Measurements from ENCODE around the gene SMYD3. TPM values are rescaled to one million over a fixed set of nuclear protein-coding genes. Genes with fewer than 3 reads are reported as not detected.

The SMYD3 gene
- total and polyA plus RNA-seq, 12 donors = 13.5 to 78.2 (median 26.8) TPM

GRCh38 chr1:245707941-245708340 lies 799.1 kb downstream of the SMYD3 start:
- Histone ChIP-seq H3K36me3 (replicated peaks in 1 of 2) (no peaks in the 10 kb centered on the region), H3K4me1 (replicated peaks in 1 of 2) (no peaks in the 10 kb centered on the region), H3K9me3 (replicated peaks in 1 of 3) (no peaks in the 10 kb centered on the region), H3K27me3 (no peaks in the 10 kb centered on the region), H3K27ac (no peak overlapping the region), H3K4me3 (no peak overlapping the region)
- DNase-seq = peak in 1 of 7 donors; percentile 28
- TF ChIP-seq POLR2A (IDR thresholded peaks at IDR 0.05) (no peak), CTCF (IDR thresholded peaks at IDR 0.05) (no peak)
- 89 to 93% (median 91%) methylated on average over 5 of the region's 5 CpGs for WGBS, 4 donors
- intact Hi-C loops (cut with DNase I) = no loop called here

- TF ChIP-seq CTCF (IDR thresholded peaks at IDR 0.05) (no peak), POLR2A (IDR thresholded peaks at IDR 0.05) (no peak)
- Histone ChIP-seq H3K27ac (no peak overlapping the region), H3K27me3 (no peaks in the 10 kb centered on the region), H3K9me3 (replicated peaks in 1 of 3) (no peaks in the 10 kb centered on the region), H3K4me3 (no peak overlapping the region), H3K4me1 (replicated peaks in 1 of 2) (no peaks in the 10 kb centered on the region), H3K36me3 (replicated peaks in 1 of 2) (no peaks in the 10 kb centered on the region)
- peak in 2 of 7 donors; percentile 12 to 50 for DNase-seq
- 69 to 84% (median 79%) methylated on average over 7 of the region's 7 CpGs for WGBS, 4 donors
- intact Hi-C loops (cut with DNase I) = no loop called here
Observed at GRCh38 chr1:245704765-245705164, 802.3 kb downstream of the SMYD3 start.

GRCh38 chr1:245704341-245704740 lies 802.7 kb downstream of the SMYD3 start:
- Histone ChIP-seq H3K36me3 (replicated peaks in 1 of 2) (no peaks in the 10 kb centered on the region), H3K4me3 (no peak overlapping the region), H3K4me1 (replicated peaks in 1 of 2) (no peaks in the 10 kb centered on the region), H3K27me3 (no peaks in the 10 kb centered on the region), H3K9me3 (replicated peaks in 1 of 3) (no peaks in the 10 kb centered on the region), H3K27ac (no peak overlapping the region)
- 63 to 72% (median 69%) methylated on average over 6 of the region's 6 CpGs for WGBS, 4 donors
- DNase-seq = no peak
- no peak for TF ChIP-seq POLR2A (IDR thresholded peaks at IDR 0.05)
- no peak for TF ChIP-seq CTCF (IDR thresholded peaks at IDR 0.05)
- intact Hi-C loops (cut with DNase I) = no loop called here

- DNase-seq = no peak
- Histone ChIP-seq H3K36me3 (replicated peaks in 1 of 2) (no peaks in the 10 kb centered on the region), H3K9me3 (replicated peaks in 1 of 3) (no peaks in the 10 kb centered on the region), H3K27ac (no peak overlapping the region), H3K4me3 (no peak overlapping the region), H3K4me1 (replicated peaks in 1 of 2) (no peaks in the 10 kb centered on the region), H3K27me3 (no peaks in the 10 kb centered on the region)
- no peak for TF ChIP-seq POLR2A (IDR thresholded peaks at IDR 0.05)
- no peak for TF ChIP-seq CTCF (IDR thresholded peaks at IDR 0.05)
- WGBS, 4 donors = 94 to 97% (median 96%) methylated on average over 10 to 13 of the region's 13 CpGs
- intact Hi-C loops (cut with DNase I) = no loop called here
Observed at GRCh38 chr1:245702346-245702745, 804.7 kb downstream of the SMYD3 start.

Measured in adrenal gland (tissue), 12 donors.